Smooth muscle cell (in vitro differentiated cells): Measurements from ENCODE around the gene ZNF138. TPM values are rescaled to one million over a fixed set of nuclear protein-coding genes. Genes with fewer than 3 reads are reported as not detected.

Experiments
- DNase-seq: peaks from one replicate; lab custom pipeline; 2025; ENCODE audit not compliant: unreplicated experiment; lab: John Stamatoyannopoulos, UW
- H2AFZ ChIP-seq: fragments of 200-600 bp; sonication (generic); 2 replicates; pipeline ENCODE4 v1.6.0; 2016; ENCODE audit warnings: antibody characterized with exemption, low read depth, mild to moderate bottlenecking
- H3F3A ChIP-seq: fragments of 200-600 bp; sonication (generic); 2 replicates; pipeline ENCODE4 v1.6.0; 2017; ENCODE audit warnings: antibody characterized with exemption, low read depth
- H3K27ac ChIP-seq: fragments of 200-600 bp; sonication (generic); 2 replicates; pipeline ENCODE4 v1.5.1; 2016; ENCODE audit warnings: low read depth, mild to moderate bottlenecking
- H3K27me3 ChIP-seq: fragments of 200-600 bp; sonication (generic); 2 replicates; pipeline ENCODE4 v1.6.1; 2016; ENCODE audit warnings: low read depth, mild to moderate bottlenecking
- H3K36me3 ChIP-seq: fragments of 200-600 bp; sonication (generic); 2 replicates; pipeline ENCODE4 v1.5.1; 2016; ENCODE audit warnings: low read depth
- H3K4me1 ChIP-seq: fragments of 200-600 bp; sonication (generic); 2 replicates; pipeline ENCODE4 v1.5.1; 2016; ENCODE audit warnings: low read depth
- H3K4me2 ChIP-seq: fragments of 200-600 bp; sonication (generic); 2 replicates; pipeline ENCODE4 v1.6.0; 2016; ENCODE audit warnings: mild to moderate bottlenecking
- H3K4me3 ChIP-seq: fragments of 200-600 bp; sonication (generic); 2 replicates; pipeline ENCODE4 v1.5.1; 2016; ENCODE audit warnings: mild to moderate bottlenecking
- H3K79me2 ChIP-seq: fragments of 200-600 bp; sonication (generic); 2 replicates; pipeline ENCODE4 v1.6.0; 2016; ENCODE audit warnings: low read depth, mild to moderate bottlenecking
- H3K9ac ChIP-seq: fragments of 200-600 bp; sonication (generic); 2 replicates; pipeline ENCODE4 v1.6.0; 2016; ENCODE audit warnings: low read depth
- H3K9me3 ChIP-seq: fragments of 200-600 bp; sonication (generic); replicated peaks from 2 replicates; pipeline ENCODE4 v1.5.1; 2016; ENCODE audit warnings: low read depth
- H4K20me1 ChIP-seq: fragments of 200-600 bp; sonication (generic); 2 replicates; pipeline ENCODE4 v1.6.0; 2016; ENCODE audit warnings: low read depth
- WGBS: methylation state at CpG from one replicate; pipeline ENCODE4 v1.1.7; 2016; ENCODE audit warnings: low lambda C conversion rate; 5-methylcytosine and 5-hydroxymethylcytosine counted together
- polyA plus RNA-seq: library from polyadenylated mRNA; unstranded; fragments of >200 nt; fragmentation: Nextera tagmentation; extraction: Ambion mirVana; gene quantifications from 2 replicates; pipeline ENCODE4 v1.2.1, GENCODE V29; 2016
- total RNA-seq: library from RNA; depleted of rRNA; stranded (reverse); fragments of >200 nt; gene quantifications from 2 replicates; pipeline ENCODE4 v1.2.3, GENCODE V29; 2014
- TF ChIP-seq, protein P1 (sequence below): fragments of 200-600 bp; sonication (generic); IDR thresholded peaks from 2 replicates; pipeline ENCODE4 v1.5.1; 2017; ENCODE audit warnings: borderline replicate concordance, mild to moderate bottlenecking, antibody characterized with exemption; ENCODE audit not compliant: insufficient read depth, poor library complexity, severe bottlenecking

Gene ZNF138
- total and polyA plus RNA-seq, 2 experiments from 2014 or later: 3.2 to 14.8 TPM

DNA sequence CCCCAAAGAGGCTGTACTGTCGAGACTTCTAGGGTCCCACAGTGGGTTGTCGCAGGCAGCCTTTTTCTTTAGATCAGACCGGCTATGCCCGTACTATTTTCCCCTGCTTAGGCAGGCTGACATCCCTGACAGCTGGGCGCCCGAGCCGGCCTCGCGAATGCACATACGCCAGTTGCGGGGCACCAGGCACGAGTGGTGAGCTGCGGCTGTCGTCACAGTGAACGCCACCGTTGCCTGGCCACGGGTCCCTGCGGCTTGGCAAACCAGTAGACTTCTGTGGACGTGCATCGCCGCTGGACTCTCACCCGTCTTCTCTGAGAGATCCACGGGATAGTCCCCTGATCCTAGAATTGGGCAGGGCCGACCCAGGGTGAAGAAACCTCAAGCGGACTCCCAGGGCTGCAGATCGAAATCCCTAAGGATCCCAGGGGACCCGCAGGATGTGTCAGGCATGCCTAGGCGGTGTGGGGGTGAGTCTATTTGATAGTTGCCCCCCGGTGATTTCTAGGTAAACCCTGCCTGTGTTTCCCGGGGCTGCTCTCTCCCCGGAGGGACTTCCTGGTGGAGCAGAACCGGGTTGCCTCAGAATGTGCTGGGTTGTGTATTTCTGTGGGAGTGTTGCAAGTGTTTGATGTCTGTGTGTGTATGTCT, 75.8 kb downstream of the ZNF138 start:
- Histone ChIP-seq H3K27me3 (no peaks in the 10 kb centered on the region), H3K79me2 (no peaks in the 10 kb centered on the region), H3K36me3 (no peaks in the 10 kb centered on the region), H4K20me1 (no peaks in the 10 kb centered on the region), H2AFZ (no peak overlapping the region), H3K4me1 (no peaks in the 10 kb centered on the region), H3F3A (no peaks in the 10 kb centered on the region), H3K4me3 (no peak overlapping the region), H3K27ac (no peak overlapping the region), H3K4me2 (no peak overlapping the region), H3K9me3 (no peaks in the 10 kb centered on the region), H3K9ac (no peak overlapping the region)
- DNase-seq: no peak
- TF ChIP-seq, protein P1, sequence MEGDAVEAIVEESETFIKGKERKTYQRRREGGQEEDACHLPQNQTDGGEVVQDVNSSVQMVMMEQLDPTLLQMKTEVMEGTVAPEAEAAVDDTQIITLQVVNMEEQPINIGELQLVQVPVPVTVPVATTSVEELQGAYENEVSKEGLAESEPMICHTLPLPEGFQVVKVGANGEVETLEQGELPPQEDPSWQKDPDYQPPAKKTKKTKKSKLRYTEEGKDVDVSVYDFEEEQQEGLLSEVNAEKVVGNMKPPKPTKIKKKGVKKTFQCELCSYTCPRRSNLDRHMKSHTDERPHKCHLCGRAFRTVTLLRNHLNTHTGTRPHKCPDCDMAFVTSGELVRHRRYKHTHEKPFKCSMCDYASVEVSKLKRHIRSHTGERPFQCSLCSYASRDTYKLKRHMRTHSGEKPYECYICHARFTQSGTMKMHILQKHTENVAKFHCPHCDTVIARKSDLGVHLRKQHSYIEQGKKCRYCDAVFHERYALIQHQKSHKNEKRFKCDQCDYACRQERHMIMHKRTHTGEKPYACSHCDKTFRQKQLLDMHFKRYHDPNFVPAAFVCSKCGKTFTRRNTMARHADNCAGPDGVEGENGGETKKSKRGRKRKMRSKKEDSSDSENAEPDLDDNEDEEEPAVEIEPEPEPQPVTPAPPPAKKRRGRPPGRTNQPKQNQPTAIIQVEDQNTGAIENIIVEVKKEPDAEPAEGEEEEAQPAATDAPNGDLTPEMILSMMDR: no peak
- WGBS: 87% methylated on average over 32 of the region's 32 CpGs

DNA sequence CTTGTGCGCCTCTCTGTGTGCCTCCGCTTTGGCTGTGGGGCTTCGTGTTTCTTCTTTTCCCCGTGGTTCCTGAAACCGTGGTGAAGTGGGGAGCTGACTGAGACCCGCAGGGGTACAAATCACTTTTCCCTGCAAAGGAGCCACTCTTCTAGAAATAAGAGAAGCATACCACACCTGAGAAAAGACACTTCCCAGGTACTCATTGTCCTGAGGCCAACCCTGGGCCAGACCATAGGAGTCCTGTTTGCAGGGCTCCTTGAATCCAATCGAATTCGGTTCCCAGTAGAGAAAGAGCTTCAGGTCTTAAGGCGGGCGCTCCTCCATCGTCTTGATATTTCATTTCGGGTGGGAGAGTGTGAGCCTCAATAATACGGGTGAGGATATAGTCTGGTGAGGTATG, 76.4 kb downstream of the ZNF138 start:
- H3F3A ChIP-seq: no peaks in the 10 kb centered on the region
- no peaks in the 10 kb centered on the region for H3K4me1 ChIP-seq
- H3K36me3 ChIP-seq: no peaks in the 10 kb centered on the region
- no peaks in the 10 kb centered on the region for H3K27me3 ChIP-seq
- no peak for DNase-seq
- no peaks in the 10 kb centered on the region for H3K79me2 ChIP-seq
- no peaks in the 10 kb centered on the region for H3K9me3 ChIP-seq
- no peak overlapping the region for H2AFZ ChIP-seq
- no peaks in the 10 kb centered on the region for H4K20me1 ChIP-seq
- H3K4me3 ChIP-seq: no peak overlapping the region
- 93% methylated on average over 13 of the region's 13 CpGs for WGBS
- no peak overlapping the region for H3K4me2 ChIP-seq
- TF ChIP-seq, protein P1: no peak
- no peak overlapping the region for H3K27ac ChIP-seq
- no peak overlapping the region for H3K9ac ChIP-seq

DNA sequence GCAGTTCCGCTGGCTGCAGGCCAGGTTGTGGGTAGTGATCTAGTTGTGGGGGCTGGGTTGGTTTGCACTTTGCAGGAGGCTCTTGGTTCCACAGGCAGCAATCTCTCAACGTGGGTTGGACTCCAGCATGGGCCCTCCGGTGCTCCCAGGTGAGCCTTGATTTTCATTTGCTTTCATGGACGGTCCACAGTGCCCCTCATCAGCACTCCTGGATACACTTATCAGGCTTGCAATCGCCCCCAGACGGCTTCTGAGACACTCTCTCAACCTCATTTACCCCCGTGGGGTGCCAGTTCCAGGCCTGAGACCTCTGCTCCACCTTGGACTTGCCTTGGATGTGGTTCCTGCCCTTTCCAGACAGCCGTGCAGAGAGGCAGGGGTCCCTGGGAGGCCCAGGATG, 77.5 kb downstream of the ZNF138 start:
- DNase-seq: no peak
- H3F3A ChIP-seq: no peaks in the 10 kb centered on the region
- TF ChIP-seq, protein P1: no peak
- no peaks in the 10 kb centered on the region for H3K79me2 ChIP-seq
- no peak overlapping the region for H2AFZ ChIP-seq
- no peaks in the 10 kb centered on the region for H4K20me1 ChIP-seq
- no peak overlapping the region for H3K4me3 ChIP-seq
- H3K27me3 ChIP-seq: no peaks in the 10 kb centered on the region
- no peaks in the 10 kb centered on the region for H3K4me1 ChIP-seq
- no peak overlapping the region for H3K9ac ChIP-seq
- H3K9me3 ChIP-seq: no peaks in the 10 kb centered on the region
- WGBS: 57% methylated on average over 8 of the region's 8 CpGs
- no peak overlapping the region for H3K27ac ChIP-seq
- no peak overlapping the region for H3K4me2 ChIP-seq
- no peaks in the 10 kb centered on the region for H3K36me3 ChIP-seq
